HG03469 (cell line): ENCODE results near the gene WDR55.
"Not testable (repeated sequence)": the region's sequence is repeated elsewhere in the genome, so short reads cannot be mapped to it uniquely, and the experiment has no call there.

Source experiments
- ATAC-seq: cut with Tn5 transposase; IDR thresholded peaks from one replicate; pipeline ENCODE4 v1.9.1; 2021; ENCODE audit warnings: mild to moderate bottlenecking, moderate library complexity, moderate number of reproducible peaks; ENCODE audit not compliant: unreplicated experiment

Gene WDR55, protein sequence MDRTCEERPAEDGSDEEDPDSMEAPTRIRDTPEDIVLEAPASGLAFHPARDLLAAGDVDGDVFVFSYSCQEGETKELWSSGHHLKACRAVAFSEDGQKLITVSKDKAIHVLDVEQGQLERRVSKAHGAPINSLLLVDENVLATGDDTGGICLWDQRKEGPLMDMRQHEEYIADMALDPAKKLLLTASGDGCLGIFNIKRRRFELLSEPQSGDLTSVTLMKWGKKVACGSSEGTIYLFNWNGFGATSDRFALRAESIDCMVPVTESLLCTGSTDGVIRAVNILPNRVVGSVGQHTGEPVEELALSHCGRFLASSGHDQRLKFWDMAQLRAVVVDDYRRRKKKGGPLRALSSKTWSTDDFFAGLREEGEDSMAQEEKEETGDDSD

DNA sequence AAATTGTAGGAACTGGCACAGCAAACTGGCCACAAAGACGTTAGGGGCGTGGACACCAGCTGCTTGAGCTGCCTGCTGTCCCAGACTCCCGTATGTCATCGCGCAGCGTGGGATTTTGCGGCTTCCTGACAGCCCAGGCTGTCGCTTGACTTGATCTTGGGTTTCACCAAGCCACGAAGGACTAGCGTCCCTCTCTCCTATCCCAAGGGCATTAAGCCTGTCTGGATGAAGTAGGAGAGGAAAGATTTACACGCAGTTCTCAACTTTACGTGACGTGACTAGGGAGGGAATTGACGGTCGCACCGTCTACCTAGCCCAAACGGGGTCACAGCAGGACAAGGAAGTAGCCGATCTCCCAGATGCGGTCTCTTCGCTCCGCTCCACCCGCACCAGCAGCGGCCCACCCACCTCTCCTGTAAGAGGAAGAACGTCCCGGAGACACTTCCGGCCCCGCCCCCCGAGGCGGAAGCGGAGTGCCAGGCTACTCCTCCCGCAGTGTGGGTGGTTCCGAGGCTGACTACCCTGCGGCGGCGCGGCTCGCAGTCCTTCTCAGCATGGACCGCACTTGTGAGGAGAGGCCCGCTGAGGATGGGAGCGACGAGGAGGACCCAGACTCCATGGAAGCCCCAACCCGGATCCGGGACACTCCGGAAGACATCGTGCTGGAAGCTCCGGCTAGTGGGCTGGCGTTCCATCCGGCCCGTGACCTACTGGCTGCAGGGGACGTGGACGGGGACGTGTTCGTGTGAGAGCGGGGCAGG, at the start of gene WDR55:
Gene WDR55 (plus strand): TSS at position 546 of the 761 bp plus-strand sequence. CDS start 9 bp downstream, at position 555.
- ATAC-seq, result peak; percentile 97

DNA sequence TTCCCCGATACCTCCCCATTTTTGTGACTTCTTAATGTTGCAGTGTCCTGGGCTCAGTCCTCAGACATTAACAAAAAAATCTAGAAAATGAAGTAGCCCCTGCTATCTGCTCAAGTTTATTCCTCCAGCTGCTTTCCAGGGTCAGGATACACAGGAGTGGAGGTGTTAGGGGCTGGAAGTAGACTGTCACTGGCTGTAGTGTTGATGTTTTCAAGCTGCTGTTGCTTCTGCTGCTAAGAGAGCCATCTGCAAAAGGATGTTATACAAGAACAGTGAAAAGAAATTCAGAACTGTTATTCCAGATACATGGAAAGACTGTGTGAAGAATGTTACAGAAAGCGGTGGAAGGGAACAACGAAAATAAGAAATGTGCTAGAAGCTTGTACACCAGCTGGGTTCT, 42.4 kb upstream of the WDR55 start:
- ATAC-seq, result no peak

DNA sequence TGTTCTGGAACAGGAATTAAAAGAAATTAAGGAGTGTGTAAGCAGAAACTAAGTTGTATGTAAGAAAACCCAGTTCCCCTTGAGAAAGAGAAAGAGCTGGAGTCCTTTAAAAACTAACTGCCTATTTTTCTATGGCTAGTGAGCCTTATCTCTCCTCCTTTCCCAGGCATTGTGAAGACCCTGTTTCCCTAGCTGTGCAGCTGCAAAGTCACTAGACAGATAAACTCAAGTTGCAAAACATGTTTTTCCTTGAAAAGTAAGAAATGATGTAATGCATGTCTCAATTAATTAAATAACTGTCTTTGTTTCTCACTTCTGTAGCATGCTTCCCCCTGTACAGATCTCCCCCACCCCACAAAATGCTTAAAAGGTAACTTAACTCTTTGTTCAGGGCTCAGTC, 41.6 kb upstream of the WDR55 start:
- ATAC-seq, result not testable (repeated sequence)

DNA sequence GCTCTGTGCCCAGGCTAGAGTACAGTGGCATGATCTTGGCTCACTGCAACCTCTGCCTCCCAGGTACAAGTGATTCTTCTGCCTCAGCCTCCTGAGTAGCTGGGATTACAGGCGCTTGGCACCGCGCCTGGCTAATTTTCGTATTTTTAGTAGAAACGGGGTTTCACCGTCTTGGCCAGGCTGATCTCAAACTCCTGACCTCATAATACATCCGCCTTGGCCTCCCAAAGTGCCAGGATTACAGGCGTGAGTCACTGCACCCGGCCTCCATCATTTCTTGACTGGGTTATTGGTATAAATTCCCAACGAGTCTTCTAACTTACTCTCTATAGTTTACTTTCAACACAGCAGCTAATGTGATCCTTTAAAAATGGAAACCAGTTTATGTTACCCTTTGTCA, 39.8 kb upstream of the WDR55 start:
- ATAC-seq, result not testable (repeated sequence)

DNA sequence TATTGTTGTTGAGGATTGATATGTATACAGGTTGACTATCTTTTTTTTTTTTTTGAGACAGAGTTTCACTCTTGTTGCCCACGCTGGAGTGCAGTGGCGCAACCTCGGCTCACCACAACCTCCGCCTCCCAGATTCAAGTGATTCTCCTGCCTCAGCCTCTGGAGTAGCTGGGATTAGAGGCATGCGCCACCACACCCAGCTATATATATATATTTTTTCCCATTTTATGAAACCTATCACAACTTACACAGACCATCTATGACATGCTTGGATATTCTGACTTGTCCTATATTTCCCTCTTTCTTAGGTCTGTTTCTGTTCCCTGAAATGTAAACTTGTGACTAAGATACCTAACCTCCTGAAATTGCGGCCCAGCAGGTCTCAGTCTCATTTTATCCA, 36.7 kb upstream of the WDR55 start:
- no peak for ATAC-seq

DNA sequence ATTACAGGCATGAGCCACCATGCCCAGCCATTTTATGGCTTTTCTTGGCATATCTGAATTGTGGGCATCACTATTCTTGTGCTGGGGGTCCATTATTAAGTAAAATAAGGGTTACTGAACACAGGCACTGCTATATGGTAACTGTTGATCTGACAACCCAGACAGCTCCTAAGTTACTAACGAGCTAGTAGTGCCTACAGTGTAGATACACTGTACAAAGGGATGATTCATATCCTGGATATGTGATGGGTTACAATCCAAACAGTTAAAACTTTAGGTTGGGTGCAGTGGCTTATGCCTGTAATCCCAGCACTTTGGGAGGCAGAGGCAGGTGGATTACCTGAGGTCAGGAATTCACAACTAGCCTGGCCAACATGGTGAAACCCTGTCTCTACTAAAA, 36.0 kb upstream of the WDR55 start:
- no peak for ATAC-seq

DNA sequence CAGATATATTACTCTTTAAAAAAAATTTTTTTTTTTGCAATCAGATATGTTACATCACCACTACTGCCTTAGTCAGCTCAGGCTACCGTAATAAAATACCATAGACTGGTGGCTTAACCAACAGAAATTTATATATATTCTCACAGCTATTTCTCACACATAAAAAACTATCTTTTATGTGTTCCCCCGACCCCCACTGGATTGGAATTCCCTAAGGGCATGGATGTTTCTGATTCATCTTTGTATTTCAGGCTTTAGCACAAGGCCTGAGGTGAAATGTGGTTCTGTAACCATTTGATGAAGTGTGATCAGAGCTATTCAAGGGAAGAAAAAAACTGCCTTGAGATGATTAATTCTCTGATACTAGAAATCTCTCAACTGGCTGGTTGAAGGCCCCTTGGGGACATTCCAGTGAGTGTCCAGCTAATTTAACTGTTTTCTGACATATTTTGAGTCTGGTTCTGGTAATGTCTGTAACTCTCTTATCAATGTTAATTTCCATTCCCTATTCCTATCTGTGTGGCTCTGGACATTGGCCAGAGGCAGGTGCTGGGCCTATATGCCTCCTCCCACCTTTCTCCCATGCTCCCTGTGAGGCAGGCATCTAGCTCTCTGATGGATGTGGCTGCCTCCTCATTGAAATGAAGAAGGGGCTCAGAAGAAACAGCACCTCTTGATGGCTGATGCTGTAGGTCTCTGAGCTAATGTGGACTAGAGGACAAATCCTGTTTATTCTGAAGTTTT, 34.2 kb upstream of the WDR55 start:
- no peak for ATAC-seq

DNA sequence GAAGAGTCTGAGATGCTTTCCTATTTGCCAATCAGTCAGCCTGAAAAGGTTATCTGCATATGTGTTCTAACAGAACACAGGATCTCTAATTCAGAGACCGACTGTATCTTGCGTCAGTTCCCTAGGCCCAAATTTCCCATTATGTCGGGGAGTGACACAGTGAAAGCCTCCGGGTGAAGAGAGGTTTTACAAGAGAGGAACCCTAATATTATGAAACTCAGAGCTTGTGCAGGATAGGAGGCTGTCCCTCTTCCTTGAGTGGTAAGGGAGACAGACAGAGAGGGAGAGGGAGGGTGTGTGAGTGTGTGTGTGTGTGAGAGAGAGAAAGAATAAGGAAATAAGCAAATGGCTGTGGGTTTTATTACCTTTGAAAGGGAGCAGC, 33.7 kb upstream of the WDR55 start:
- ATAC-seq, result no peak

DNA sequence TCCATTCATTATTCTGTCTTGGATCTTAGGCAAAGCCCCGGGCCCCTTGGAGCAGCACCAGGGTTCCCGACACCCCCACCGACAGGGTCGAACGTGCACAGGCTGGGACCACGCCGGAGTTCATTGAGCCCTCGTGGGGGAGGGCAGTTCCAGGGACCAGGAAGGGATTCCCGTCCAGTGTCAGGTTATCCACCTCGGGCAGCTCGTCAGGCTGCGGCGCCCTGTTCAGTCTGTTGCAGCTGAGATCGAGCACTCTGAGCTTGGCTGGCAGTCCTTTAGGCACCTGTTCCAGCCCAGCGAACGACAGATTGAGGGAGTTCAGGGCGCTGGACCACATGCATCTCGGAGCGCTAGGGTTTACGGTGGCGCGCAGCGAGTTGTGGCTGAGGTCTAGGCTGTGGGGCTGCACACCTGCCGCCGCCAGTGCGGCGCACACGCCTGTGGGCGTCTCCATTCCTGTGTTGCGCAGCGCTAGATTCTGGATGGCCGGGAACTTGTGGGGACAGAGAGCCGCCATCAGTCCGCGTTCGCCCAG, 32.8 kb upstream of the WDR55 start:
- ATAC-seq, result peak; percentile 19

DNA sequence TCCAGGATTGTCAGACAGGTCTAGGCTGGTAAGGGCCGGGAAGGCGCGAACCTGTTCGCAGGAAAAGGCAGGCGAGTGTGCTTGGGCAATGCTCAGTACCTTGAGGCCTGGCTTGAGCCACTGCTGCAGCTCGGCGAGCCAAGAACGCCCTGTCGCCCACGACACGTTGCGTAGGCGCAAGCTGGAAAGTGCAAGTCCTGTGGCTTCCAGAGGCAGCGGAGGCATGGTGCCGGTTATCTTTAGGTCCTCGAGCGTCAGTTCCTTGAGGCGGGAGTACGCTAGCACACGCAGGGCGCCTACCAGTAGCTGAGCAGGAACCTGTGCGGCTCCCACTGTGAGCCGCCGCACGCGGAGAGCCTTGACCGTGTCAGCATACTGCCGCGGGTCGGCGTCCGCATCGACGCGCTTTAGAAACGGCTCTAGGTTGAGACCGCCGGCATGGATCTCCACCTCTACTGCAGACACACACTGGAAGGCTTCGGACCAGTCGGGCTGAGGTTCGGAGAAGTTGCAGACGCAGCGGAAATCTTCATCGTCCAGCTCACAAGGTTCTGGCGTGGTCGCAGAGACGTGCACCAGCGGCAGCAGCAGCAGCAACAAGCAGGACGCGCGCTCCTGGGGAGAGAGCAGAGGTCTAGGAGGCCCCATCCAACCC, 32.2 kb upstream of the WDR55 start:
- ATAC-seq, result peak; percentile 32

DNA sequence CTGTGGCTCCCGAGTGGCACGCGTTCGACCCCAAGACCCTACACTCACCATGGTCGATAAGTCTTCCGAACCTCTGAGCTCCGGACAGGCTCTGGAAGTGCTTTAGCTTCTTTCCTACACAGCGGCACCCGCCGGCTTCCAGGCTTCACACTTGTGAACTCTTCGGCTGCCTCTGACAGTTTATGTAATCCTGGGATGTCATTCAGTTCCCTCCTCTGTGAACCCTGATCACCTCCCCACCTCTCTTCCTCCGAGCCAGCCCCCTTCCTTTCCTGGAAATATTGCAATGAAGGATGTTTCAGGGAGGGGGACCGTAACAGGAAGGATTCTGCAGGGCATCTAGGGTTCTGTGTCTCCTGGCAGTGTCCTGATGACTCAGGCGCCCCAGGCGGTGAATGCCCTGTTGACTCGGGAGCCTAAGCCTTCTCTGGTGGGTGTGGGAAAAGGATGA, 31.7 kb upstream of the WDR55 start, which contains the start of gene CD14:
Gene CD14 (minus strand): TSS at position 155 of the 451 bp plus-strand sequence. CDS start 104 bp downstream, at position 51.
- no peak for ATAC-seq

DNA sequence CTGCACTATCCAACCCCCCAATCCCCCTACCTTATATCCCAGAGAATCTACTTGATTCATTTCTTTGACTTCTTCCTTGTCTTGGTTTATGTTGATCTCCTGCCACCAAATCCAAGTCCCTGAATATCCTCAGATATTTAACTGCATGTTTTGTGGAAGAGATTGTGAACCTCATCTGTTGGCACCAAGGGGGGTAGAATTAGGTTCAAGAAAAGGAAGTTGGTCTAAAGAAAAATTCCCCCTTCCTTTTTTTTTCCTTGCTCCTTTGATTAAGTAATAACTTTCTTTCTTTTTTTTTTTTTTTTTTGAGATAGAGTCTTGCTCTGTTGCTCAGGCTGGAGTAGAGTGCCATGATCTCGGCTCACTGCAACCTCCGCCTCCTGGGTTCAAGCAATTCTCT, 31.2 kb upstream of the WDR55 start:
- ATAC-seq, result no peak

DNA sequence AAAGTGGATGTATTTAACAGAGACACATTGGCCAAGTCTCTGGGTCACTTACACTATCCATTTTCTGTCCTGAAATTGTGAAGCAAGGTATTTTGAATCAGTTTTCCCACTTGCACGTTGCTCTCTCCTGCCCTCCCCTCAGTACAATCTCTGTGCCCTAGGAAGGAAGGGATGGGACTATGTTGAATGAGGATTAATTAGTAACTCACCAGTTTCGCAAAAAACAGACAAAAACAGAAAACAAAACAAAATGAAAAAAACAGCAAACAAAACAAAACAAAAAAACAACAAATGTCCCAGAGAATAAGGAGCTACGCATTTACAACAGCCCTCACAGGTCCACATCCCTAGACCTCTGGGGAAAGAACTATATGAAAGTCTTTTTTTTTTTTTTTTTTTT, 30.6 kb upstream of the WDR55 start:
- ATAC-seq, result no peak

DNA sequence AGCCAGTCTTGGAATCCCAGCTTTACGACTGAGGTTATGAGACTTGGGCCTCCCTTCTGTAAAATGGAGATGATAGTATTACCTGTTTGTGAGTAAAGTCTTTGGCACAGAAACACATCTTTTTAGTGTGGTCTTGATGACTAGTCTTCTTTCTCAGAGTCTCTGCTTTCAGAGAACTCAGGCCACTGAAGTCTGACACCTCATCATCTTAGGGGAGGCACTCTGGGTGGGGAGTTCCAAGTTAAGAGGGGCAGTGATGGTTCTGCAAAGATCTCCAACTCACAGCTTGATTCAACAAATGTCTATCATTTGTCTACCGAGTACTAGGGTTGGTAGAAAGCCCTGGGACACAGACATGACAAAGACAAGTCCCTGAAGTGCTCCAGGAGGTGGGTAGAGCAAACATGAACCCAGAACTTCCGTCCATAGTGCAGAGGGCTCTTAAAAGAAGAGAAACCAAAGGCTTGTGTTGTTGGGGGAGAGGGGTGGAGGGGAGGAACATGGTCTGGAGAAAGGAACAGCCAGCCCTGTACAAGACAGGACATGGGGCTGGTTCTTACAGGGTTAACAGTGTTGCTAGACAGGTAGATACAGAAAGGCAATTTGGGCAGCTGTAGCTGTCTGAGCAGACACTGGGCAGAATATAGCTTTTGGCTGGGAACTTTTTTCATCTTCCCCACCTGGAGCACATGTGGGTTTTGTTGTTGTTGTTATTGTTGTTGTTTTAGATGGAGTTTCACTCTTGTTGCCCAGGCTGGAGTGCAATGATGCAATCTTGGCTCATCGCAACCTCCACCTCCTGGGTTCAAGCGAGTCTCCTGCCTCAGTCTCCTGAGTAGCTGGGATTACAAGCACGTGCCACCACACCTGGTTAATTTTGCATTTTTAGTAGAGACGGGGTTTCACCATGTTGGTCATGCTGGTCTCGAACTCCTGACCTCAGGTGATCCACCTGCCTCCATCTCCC, 29.1 kb upstream of the WDR55 start:
- no peak for ATAC-seq

DNA sequence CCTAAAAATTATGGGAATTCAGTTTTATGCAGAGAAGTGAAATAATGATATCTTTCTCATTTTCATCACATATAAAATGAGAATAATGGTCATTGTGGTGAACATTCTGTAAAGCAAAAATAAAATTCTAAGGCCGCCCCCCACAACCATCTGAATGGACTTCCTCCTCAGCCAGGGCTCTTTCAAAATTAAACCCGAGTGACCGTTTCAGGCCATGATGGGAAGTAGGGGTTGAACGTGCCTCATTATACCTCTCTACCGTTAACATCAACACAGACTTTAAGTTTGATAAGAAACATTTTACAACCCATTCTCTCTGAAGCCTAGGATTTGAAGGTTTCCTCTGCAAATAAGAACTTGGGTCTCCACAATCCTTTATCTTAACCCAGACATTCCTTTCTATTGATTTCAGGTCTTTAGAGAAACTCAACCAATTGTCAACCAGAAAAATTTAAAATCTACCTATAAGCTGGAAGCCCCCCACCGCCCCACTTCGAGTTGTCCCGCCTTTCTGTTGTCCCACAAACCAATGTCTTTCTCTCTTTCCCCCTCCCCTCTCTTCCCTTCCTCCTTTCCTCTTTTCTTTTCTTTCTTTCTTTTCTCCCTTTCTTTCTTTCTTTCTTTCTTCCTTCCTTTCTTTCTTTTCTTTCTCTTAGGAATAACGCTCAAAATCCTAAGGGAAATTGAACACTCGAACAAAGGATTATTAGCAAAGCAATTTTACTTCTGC, 27.2 kb upstream of the WDR55 start:
- ATAC-seq, result no peak

DNA sequence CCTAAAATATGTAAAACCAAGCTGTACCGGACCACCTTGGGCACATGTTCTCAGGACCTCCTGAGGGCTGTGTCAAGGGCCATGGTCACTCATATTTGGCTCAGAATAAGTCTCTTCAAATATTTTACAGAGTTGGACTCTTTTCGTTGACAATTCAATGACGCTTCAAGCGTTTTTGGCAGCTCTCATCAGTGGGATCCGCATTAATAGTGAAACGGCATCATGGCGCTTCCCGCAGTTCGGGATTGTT, 25.9 kb upstream of the WDR55 start:
- not testable (repeated sequence) for ATAC-seq

DNA sequence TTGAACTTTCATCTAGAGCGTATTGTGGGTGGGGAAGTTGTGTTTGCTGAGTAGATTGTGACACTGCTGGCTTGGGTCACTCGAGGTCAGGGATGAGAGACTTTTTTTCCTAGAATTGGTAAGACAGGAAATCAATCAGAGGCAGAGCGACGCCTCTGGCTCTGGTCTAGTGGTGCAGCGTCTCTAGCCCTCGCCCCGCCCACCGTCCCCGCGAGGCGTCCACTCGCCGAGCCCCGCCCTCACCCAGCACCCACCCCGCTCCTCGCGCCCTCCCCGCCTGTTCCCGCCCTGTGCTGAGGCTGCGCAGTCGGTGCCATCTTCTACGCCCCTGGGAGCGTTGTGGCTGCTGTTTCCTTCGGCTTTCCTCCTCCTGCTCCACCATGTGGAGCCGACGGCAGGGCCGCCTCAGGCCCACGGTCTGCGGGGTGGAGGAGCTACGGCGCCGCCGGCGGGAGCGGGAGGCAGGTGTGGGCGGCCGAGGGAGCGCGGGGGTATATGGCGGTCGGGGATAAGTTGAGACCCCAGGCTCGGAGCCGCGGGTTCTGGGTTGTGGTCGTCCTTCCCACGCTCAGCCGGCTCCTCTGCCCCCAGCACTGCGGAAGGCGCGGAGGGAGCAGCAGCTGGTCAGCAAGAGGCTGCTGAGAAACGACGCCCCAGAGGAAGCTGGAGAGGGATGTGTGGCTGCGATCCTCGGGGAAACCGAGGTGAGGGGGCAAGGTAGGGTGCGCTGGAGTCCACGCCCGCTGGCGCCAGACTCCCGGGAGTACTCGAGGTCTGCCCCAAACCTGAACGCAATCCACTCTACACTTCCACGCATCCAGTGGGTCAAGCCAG, 25.3 kb upstream of the WDR55 start, which contains the start of gene TMCO6:
Gene TMCO6 (plus strand): TSS at position 304 of the 834 bp plus-strand sequence. CDS start 77 bp downstream, at position 381.
- ATAC-seq, result peak; percentile 82

DNA sequence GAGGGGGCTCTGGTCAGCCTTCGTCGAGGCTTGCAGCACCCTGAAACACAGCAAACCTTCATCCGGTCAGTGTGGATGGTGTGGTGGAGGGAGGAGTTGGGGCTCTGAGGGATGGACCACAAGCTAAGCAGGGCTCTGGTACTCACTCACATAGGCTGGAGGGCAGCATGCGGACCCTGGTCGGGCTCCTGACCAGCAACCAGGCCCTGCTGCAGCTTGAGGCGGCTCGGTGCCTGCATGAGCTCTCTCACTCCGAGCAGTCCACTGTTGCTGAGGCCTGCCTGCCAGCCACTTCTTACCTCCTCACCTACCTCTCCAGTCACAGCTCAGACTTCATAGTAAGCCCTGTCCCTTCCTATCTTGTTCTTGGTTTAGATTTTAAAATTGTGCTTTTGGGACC, 23.0 kb upstream of the WDR55 start:
- ATAC-seq, result no peak
